ENCODE measurements around the gene SZT2. TPM values are rescaled to one million over a fixed set of nuclear protein-coding genes. Genes with fewer than 3 reads are reported as not detected.

SZT2 gene
- total RNA-seq, 2 donors from 2014 or later, result 25.9 to 61.6 TPM

- no peaks in the 10 kb centered on the region for H3K27me3 ChIP-seq
- H3K9me3 ChIP-seq, result no peaks in the 10 kb centered on the region
- DNase-seq (peak in 1 of 4 donors; percentile 33), ATAC-seq (no peak)
- WGBS, 2 donors, result 39 to 43% methylated on average over 4 of the region's 4 CpGs
- H3K36me3 ChIP-seq (replicated peaks in 1 of 2; ENCODE audit: insufficient read depth in 1 of 2, low read depth in 2 of 2), result no peaks in the 10 kb centered on the region
- peaks cover 14% of the 10 kb centered on the region for H3K4me1 ChIP-seq
- no peak overlapping the region for H3K27ac ChIP-seq
- H3K4me3 ChIP-seq, result no peak overlapping the region
- TF ChIP-seq POLR2A (IDR thresholded peaks at IDR 0.05), result no peak
- no peak for TF ChIP-seq CTCF (IDR thresholded peaks at IDR 0.05)
- intact Hi-C loops (cut with DNase I), result no loop called here
Measured at GRCh38 chr1:43373066-43373940, 16.4 kb upstream of the SZT2 start.

GRCh38 chr1:43376723-43377235, 12.9 kb upstream of the SZT2 start:
- WGBS, 2 donors, result 81 to 94% methylated on average over 7 of the region's 7 CpGs
- no peak for TF ChIP-seq CTCF (IDR thresholded peaks at IDR 0.05)
- no peak for TF ChIP-seq POLR2A (IDR thresholded peaks at IDR 0.05)
- no peaks in the 10 kb centered on the region for H3K36me3 ChIP-seq (replicated peaks in 1 of 2; ENCODE audit: insufficient read depth in 1 of 2, low read depth in 2 of 2)
- H3K4me1 ChIP-seq, result peaks cover 6% of the 10 kb centered on the region
- DNase-seq (no peak), ATAC-seq (no peak)
- intact Hi-C loops (cut with DNase I), result no loop called here
- no peak overlapping the region for H3K4me3 ChIP-seq
- H3K27ac ChIP-seq, result no peak overlapping the region
- H3K27me3 ChIP-seq, result no peaks in the 10 kb centered on the region
- H3K9me3 ChIP-seq, result no peaks in the 10 kb centered on the region

GRCh38 chr1:43377831-43378230, 11.9 kb upstream of the SZT2 start:
- Histone ChIP-seq H3K4me3 (no peak overlapping the region), H3K27me3 (no peaks in the 10 kb centered on the region), H3K4me1 (peaks cover 11% of the 10 kb centered on the region), H3K36me3 (replicated peaks in 1 of 2; ENCODE audit: insufficient read depth in 1 of 2, low read depth in 2 of 2) (peaks cover 0 to under 1% of the 10 kb centered on the region in 2 donors), H3K9me3 (no peaks in the 10 kb centered on the region), H3K27ac (no peak overlapping the region)
- DNase-seq (no peak), ATAC-seq (no peak)
- intact Hi-C loops (cut with DNase I), result no loop called here
- TF ChIP-seq CTCF (IDR thresholded peaks at IDR 0.05) (no peak), POLR2A (IDR thresholded peaks at IDR 0.05) (no peak)
- 96% methylated on average over 1 of the region's 1 CpG for WGBS, 2 donors

- DNase-seq (no peak), ATAC-seq (no peak)
- Histone ChIP-seq H3K4me3 (no peak overlapping the region), H3K4me1 (peaks cover 6% of the 10 kb centered on the region), H3K36me3 (replicated peaks in 1 of 2; ENCODE audit: insufficient read depth in 1 of 2, low read depth in 2 of 2) (peaks cover 0 to 12% of the 10 kb centered on the region in 2 donors), H3K9me3 (no peaks in the 10 kb centered on the region), H3K27me3 (no peaks in the 10 kb centered on the region), H3K27ac (no peak overlapping the region)
- 91 to 97% methylated on average over 1 of the region's 1 CpG for WGBS, 2 donors
- intact Hi-C loops (cut with DNase I), result no loop called here
- TF ChIP-seq CTCF (IDR thresholded peaks at IDR 0.05) (no peak), POLR2A (IDR thresholded peaks at IDR 0.05) (no peak)
Measured at GRCh38 chr1:43379476-43379875, 10.2 kb upstream of the SZT2 start.
